Measurements from ENCODE around the gene AGBL4.

DNA sequence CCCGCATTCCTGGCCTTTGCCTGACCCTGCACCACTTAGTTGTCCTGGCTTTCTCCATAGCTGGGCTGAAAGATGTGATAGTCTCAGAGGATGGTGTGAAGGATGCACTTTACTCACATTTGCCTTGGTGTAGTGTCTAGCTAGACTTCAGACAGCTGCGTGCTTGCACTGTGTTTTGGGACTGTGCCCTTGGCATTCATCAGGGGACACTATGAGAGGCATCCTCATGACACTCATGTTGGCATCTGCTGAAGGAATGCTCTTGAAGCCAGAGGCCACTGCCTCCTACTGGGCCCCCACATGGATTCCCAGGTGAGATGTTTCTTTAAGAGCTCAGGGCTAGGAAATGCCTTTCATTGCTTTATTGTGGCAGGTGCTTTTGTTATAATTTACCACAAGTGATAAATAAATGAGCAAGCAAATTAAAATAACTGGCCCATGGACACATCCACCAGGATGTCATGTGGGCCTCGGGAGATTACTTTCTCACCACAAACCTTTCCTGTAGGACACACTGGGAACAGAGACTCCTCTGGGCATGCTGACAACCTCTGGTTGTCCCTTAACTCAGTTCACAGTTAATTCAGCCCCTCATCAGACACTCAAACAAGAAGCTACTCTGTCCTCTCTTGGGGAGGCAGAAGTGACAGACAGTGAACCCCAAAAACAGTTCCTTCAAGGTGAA is 1452.3 kb downstream of the AGBL4 start:
- no peak for TF ChIP-seq SPI1 (IDR thresholded peaks at IDR 0.05; ENCODE audit: low read depth, low read length)
- no peak for TF ChIP-seq POLR2AphosphoS5 (IDR thresholded peaks at IDR 0.05; ENCODE audit: low read depth, low read length)
